IPS-18a (cell line): ENCODE measurements around the gene ZNF619.

ENCODE experiments used
- H3K27ac ChIP-seq: one replicate; pipeline ENCODE4 v1.5.1; 2013; ENCODE audit warnings: low read length
- H3K27me3 ChIP-seq: one replicate; pipeline ENCODE4 v1.6.1; 2013; ENCODE audit warnings: mild to moderate bottlenecking, low read length; ENCODE audit not compliant: control insufficient read depth, insufficient read depth
- H3K36me3 ChIP-seq: one replicate; pipeline ENCODE4 v1.6.1; 2013; ENCODE audit warnings: low read depth, low read length; ENCODE audit not compliant: control insufficient read depth
- H3K4me1 ChIP-seq: one replicate; pipeline ENCODE4 v1.6.1; 2013; ENCODE audit warnings: low read depth, low read length; ENCODE audit not compliant: control insufficient read depth
- H3K4me3 ChIP-seq: one replicate; pipeline ENCODE4 v1.5.1; 2013; ENCODE audit warnings: low read length
- H3K9ac ChIP-seq: one replicate; pipeline ENCODE4 v1.6.1; 2013; ENCODE audit warnings: mild to moderate bottlenecking, low read length, moderate library complexity
- H3K9me3 ChIP-seq: one replicate; pipeline ENCODE4 v1.6.1; 2013; ENCODE audit warnings: low read depth, low read length; ENCODE audit not compliant: control insufficient read depth

Gene ZNF619

GRCh38 chr3:40476478-40477470, at the start of gene ZNF619:
Gene ZNF619, plus strand, starts transcription at chr3:40477122. Its CDS starts 858 bp downstream, at chr3:40477980.
- Histone ChIP-seq H3K9ac (peak within 1 kb of the TSS; percentile 60), H3K27me3 (no peaks in the 10 kb centered on the region), H3K4me3 (peak within 1 kb of the TSS; percentile 69), H3K27ac (no peak within 1 kb of the TSS), H3K9me3 (no peaks in the 10 kb centered on the region), H3K4me1 (peaks cover 8% of the 10 kb centered on the region), H3K36me3 (no peaks in the 10 kb centered on the region)

- no peak overlapping the region for H3K9ac ChIP-seq
Measured at GRCh38 chr3:40432793-40433192, 44.1 kb upstream of the ZNF619 start.

DNA sequence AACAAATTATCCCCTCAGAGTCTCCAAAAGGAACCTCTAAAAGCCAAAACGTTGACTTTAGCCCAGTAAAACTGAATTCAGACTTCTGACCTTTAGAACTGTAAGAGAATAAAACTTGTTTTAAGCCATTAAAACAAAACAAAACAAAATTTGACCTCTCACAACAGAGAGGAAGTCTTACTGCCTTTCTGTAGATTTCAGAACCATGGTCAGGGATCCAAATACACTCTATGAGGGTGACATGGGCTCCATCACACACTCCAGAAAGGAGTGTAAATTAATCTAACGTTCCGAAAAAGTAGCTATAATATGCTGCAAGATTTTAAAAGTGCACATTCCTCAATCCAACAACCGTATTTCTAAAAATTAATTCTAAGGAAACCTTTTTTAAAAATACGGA, 39.0 kb upstream of the ZNF619 start:
- Histone ChIP-seq H3K27ac (no peak overlapping the region), H3K9ac (no peak overlapping the region), H3K27me3 (no peaks in the 10 kb centered on the region), H3K36me3 (no peaks in the 10 kb centered on the region), H3K4me3 (no peak overlapping the region), H3K4me1 (no peaks in the 10 kb centered on the region), H3K9me3 (no peaks in the 10 kb centered on the region)

More at GRCh38 chr3:40432793-40433192, 44.1 kb upstream of the ZNF619 start:
- Histone ChIP-seq H3K9me3 (no peaks in the 10 kb centered on the region), H3K4me3 (no peak overlapping the region), H3K27me3 (no peaks in the 10 kb centered on the region), H3K4me1 (peaks cover 3% of the 10 kb centered on the region), H3K36me3 (no peaks in the 10 kb centered on the region), H3K27ac (no peak overlapping the region)

GRCh38 chr3:40445062-40445461, 31.9 kb upstream of the ZNF619 start:
- no peak overlapping the region for H3K4me3 ChIP-seq
- no peaks in the 10 kb centered on the region for H3K36me3 ChIP-seq
- no peak overlapping the region for H3K9ac ChIP-seq
- no peaks in the 10 kb centered on the region for H3K4me1 ChIP-seq
- H3K27me3 ChIP-seq, result no peaks in the 10 kb centered on the region
- no peak overlapping the region for H3K27ac ChIP-seq
- no peaks in the 10 kb centered on the region for H3K9me3 ChIP-seq

DNA sequence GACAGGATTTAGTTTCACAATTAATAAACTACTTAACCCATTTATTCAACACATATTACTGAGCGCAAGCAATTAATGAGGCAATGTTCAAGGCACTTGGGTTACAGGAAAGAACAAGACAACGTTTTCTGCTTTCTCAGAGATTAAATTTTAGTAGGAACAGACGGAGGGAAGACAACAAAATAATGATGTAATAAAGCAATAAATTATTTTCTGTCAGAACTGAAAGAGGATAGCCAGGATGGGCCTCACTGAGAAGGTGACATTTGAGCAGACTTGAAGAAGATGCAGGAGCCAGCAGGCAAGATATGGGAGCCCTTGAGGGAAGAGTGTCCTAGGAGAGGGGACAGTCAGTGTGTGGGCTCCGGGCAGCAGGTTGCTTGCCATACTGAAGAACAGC, 31.0 kb upstream of the ZNF619 start:
- no peak overlapping the region for H3K4me3 ChIP-seq
- H3K9ac ChIP-seq, result no peak overlapping the region
- no peaks in the 10 kb centered on the region for H3K36me3 ChIP-seq
- H3K27ac ChIP-seq, result no peak overlapping the region
- H3K27me3 ChIP-seq, result no peaks in the 10 kb centered on the region
- H3K4me1 ChIP-seq, result no peaks in the 10 kb centered on the region
- no peaks in the 10 kb centered on the region for H3K9me3 ChIP-seq

- H3K36me3 ChIP-seq, result no peaks in the 10 kb centered on the region
- H3K27me3 ChIP-seq, result no peaks in the 10 kb centered on the region
- H3K27ac ChIP-seq, result no peak overlapping the region
- no peaks in the 10 kb centered on the region for H3K9me3 ChIP-seq
- no peaks in the 10 kb centered on the region for H3K4me1 ChIP-seq
- H3K4me3 ChIP-seq, result no peak overlapping the region
- H3K9ac ChIP-seq, result no peak overlapping the region
Measured at GRCh38 chr3:40450438-40450837, 26.5 kb upstream of the ZNF619 start.

DNA sequence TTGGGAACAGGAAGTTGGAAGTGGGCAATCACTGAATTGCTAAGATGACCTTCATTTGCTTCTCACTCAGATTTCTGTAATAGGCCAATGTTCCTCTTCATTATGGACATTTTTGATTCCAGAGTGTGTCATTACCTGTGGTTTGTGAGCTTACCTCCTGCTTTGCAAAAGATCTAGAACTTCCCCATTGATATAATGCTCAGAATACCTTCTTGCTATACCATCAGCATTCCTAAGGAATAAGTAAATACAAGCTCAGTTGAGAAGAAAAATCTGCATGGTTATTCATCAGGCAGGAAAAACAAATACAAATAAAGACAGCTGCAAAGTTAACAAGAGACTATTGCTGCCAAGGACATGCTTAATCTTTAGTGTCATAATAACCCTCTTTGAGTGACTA, 25.4 kb upstream of the ZNF619 start:
- no peak overlapping the region for H3K4me3 ChIP-seq
- H3K27me3 ChIP-seq, result no peaks in the 10 kb centered on the region
- H3K27ac ChIP-seq, result no peak overlapping the region
- no peaks in the 10 kb centered on the region for H3K36me3 ChIP-seq
- no peak overlapping the region for H3K9ac ChIP-seq
- H3K9me3 ChIP-seq, result no peaks in the 10 kb centered on the region
- no peaks in the 10 kb centered on the region for H3K4me1 ChIP-seq

DNA sequence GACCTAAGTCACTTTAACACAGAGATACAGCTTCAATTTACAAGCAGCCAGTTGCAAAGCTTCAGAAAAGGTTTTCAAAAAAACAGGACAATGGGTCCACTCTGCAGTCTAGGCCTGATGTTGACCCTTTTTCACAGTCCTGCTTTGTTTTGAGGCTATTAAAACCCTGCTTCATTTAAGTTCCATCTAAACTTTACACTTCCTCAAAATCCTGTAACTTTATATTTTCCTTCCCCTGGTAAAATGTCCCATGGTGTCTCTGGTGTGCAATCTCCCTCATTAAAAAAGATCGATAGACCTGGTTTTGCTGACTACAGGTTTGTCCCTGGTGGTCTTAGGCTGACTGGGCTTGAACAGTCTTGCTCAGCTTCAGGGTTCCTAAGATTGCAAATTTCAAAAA, 24.9 kb upstream of the ZNF619 start:
- Histone ChIP-seq H3K36me3 (no peaks in the 10 kb centered on the region), H3K27me3 (no peaks in the 10 kb centered on the region), H3K4me1 (no peaks in the 10 kb centered on the region), H3K4me3 (peak overlapping the region; percentile 66), H3K9ac (peak overlapping the region; percentile 71), H3K27ac (no peak overlapping the region), H3K9me3 (no peaks in the 10 kb centered on the region)

DNA sequence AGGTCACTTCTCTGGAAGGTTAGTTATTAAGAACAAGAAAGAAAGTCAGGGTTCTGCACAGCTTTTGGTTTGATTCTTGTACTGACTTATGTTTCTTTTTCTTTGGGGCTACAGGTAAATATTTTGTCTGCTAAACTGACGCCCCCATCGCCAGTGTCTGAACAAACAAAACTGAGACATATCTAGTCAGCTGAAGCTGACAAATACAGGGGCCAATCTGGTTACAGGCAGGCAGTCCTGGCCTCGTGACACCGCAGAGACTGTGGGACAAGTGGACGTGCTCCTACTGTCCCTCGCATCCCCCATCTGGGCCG, 24.4 kb upstream of the ZNF619 start:
- Histone ChIP-seq H3K4me3 (peak overlapping the region; percentile 66), H3K36me3 (no peaks in the 10 kb centered on the region), H3K9ac (peak overlapping the region; percentile 71), H3K27me3 (no peaks in the 10 kb centered on the region), H3K9me3 (no peaks in the 10 kb centered on the region), H3K4me1 (no peaks in the 10 kb centered on the region), H3K27ac (peak overlapping the region; percentile 13)

- Histone ChIP-seq H3K4me3 (peak overlapping the region; percentile 66), H3K9me3 (no peaks in the 10 kb centered on the region), H3K9ac (peak overlapping the region; percentile 71), H3K27ac (peak overlapping the region; percentile 13), H3K4me1 (peaks cover under 1% of the 10 kb centered on the region), H3K36me3 (peaks cover 2% of the 10 kb centered on the region), H3K27me3 (no peaks in the 10 kb centered on the region)
Measured at GRCh38 chr3:40452876-40453730, 23.8 kb upstream of the ZNF619 start.

DNA sequence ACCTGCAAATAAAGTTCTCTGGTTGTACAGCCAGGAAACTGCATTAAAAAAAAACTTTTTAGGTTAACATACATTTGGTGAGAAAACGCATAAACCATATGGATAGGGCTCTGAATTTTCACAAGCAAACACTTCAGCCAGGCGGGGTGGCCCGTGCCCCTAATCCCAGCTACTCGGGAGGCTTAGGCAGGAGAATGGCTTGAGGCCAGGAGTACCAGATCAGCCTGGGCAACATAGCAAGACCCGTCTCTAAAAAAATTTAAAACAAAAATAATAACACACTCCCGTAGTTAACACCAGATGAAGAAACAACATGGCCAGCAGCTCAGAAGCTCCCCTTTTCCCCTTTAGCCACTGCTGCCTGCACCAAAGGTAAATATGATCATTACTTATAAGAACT, 23.0 kb upstream of the ZNF619 start:
- Histone ChIP-seq H3K9ac (peak overlapping the region; percentile 33), H3K27ac (no peak overlapping the region), H3K4me3 (peak overlapping the region; percentile 66)

More for the DNA sequence above, 23.0 kb upstream of the ZNF619 start:
- Histone ChIP-seq H3K4me1 (peaks cover 7% of the 10 kb centered on the region), H3K36me3 (peaks cover 10% of the 10 kb centered on the region), H3K27me3 (no peaks in the 10 kb centered on the region), H3K9me3 (no peaks in the 10 kb centered on the region)
